Measurements from ENCODE around the gene ATN1.
"Not testable (repeated sequence)": the region's sequence is repeated elsewhere in the genome, so short reads cannot be mapped to it uniquely, and the experiment has no call there.

ATN1 gene

DNA sequence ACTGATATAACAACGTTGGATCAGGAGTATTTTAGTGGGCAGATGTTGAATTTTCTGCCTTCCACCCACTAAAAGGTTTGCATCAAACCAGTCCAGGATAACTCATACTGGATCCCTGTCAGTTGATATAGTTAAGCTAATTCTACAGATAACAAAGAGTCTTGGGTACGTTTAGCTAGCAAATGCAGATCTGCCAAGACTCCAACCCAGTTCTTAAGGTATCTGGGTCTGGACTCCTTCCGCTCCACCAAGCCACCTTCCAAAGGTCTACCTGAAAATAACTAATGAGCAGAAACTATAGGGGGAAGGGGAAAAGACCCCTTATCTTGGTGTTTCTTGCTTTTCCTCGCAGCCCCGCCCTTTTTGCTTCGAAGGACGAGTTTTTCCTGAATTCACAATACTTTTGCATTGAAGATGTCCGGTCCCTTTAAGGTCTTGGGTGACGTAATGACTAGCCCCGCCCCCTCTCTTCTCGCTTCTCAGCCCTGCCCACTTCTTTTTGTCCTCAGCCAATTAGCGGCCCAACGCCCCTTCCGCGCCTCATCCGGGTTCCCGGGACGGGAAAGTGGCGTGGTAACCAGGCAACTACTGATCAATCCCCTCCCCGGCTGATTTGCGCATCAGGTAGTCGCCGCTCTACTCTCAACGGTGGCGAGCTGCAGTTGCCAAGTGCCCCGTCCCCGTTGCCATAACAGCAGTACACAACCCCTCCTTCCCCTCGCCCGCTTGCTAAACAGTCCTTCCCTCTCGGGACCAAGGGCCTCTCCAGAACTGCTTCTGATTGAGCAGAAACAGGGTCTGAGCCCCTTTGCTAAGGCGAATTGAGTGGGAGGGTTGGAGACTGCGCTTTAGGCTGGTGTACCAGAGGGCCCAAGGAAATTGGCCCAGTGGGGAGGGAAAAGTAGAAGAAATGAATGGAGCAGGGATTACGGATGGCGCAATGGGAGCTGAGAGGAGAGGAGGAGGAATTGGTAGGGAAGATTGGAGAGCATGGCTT is 23.2 kb upstream of the ATN1 start, which contains the start of gene LRRC23:
Gene LRRC23 (plus strand): TSS at position 543 of the 997 bp plus-strand sequence. CDS start 812 bp downstream, outside the sequence.
- DNase-seq, result peak; percentile 95

DNA sequence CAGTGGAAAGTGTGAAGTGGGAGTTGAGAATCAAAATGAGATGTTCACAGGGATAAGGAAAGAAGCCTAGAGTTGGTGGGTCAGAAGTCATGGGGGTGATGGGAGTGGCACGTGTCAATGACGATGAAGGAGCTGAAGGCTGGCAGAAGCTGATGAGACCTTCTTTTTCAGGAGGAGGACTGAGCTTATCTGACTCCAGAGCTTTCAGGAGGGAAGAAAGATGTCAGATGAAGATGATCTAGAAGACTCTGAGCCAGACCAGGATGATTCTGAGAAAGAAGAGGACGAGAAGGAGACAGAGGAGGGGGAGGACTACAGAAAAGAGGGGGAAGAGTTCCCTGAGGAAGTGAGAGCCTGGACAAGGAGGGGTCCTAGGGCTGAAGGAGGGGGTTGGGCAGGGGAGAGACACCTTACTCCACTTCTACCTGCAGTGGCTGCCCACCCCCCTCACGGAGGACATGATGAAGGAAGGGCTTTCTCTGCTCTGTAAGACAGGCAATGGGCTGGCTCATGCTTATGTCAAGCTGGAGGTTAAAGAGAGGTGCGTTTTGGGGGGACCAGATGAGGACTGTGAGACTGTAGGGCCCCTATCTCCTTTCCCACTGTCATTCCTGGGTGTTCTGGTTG is 22.2 kb upstream of the ATN1 start:
- DNase-seq, result no peak

DNA sequence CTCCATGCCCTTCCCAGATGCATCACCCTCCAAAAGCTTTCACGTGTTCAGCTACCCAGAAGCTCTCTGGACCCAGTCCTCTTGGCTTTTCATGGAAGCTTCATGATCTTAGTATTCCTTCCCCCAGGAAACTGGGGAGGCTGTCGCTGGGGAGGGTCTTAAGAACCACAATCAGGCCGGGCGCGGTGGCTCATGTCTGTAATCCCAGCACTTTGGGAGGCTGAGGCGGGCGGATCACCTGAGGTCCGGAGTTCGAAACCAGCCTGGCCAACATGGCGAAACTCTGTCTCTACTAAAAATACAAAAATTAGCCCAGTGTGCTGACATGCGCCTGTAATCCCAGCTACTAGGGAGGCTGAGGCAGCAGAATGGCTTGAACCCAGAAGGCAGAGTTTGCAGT is 19.6 kb upstream of the ATN1 start:
- DNase-seq, result not testable (repeated sequence)

DNA sequence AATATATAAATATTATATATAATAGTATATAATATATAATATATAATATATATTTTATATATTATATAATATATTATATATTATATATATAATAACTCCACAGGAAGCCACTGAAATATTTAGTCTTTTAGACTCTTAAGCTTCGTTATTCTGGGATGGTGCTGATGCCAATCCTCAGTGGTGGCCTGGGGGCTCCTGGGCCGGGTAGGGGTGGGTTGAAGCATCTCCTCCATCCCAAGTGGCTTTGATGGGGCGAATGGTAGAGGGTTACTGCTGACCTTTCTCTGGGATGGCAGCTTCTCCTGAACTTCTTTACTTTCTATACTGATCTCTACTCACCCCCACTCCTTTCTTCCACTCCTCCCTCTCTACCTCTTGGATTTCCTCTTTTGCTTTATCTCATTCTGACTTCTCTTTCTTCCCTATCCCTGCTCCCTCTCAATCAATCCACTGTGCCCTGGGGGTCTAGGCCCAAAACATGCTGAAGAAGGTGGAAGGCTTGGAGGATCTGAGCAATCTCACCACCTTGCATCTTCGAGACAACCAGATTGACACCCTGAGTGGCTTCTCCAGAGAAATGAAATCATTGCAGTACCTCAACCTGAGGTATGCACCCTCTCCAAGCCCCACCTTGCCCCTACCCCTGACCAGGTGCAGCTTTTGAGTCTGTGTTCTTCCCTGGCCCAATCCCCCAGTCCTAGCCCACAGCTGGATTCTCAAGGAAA is 18.2 kb upstream of the ATN1 start:
- DNase-seq, result no peak

DNA sequence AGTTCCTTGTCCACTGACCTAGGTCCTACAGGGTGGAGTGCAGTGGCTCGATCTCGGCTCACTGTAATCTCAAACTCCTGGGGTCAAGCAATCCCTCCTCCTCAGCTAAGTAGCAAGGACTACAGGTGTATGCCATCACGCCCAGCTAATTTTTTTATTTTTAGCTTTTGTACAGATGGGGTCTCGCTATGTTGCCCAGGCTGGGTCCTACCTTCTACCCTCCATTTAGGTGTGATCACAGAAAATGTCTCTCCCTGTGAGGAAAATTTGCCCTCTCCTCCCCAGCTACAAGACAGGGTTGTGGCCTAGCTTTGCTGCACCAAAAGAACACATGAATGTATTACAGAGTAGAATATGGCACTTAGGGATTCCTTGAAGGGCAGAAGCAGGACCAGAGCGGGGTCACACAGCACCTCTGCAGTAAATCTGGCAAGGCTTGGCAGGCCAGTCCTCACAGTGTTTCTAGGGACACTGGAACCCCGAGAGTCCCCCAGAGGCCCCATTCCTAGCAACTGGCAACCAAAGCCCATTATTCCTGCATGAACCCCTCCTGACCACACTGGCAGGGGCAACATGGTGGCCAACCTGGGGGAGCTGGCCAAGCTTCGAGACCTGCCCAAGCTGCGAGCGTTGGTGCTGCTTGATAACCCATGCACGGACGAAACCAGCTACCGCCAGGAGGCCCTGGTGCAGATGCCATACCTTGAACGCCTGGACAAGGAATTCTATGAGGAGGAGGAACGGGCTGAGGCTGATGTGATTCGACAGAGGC is 15.4 kb upstream of the ATN1 start:
- DNase-seq, result no peak

DNA sequence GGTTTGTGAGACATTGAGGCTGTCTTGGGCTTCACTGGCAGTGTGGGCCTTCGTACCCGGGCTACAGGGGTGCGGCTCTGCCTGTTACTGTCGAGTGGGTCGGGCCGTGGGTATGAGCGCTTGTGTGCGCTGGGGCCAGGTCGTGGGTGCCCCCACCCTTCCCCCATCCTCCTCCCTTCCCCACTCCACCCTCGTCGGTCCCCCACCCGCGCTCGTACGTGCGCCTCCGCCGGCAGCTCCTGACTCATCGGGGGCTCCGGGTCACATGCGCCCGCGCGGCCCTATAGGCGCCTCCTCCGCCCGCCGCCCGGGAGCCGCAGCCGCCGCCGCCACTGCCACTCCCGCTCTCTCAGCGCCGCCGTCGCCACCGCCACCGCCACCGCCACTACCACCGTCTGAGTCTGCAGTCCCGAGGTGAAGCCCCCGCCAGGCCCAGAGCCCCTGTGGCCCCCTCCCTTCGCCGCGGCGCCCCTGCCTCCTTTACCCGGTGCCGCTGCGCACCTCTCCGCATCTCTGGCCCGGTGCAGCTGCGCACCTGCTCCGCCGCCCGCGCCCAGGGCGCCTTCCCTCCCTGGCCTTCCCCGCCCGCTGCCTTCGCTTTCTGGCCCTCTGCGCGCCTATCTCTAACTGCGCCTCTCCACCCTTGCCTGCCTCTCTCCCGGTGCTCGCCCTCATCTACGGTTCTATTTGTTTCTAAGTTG is 13.4 kb upstream of the ATN1 start, which contains the start of gene ENO2:
Gene ENO2 (plus strand): TSS at position 335 of the 701 bp plus-strand sequence. CDS start 1,253 bp downstream, outside the sequence.
- peak; percentile 75 for DNase-seq

DNA sequence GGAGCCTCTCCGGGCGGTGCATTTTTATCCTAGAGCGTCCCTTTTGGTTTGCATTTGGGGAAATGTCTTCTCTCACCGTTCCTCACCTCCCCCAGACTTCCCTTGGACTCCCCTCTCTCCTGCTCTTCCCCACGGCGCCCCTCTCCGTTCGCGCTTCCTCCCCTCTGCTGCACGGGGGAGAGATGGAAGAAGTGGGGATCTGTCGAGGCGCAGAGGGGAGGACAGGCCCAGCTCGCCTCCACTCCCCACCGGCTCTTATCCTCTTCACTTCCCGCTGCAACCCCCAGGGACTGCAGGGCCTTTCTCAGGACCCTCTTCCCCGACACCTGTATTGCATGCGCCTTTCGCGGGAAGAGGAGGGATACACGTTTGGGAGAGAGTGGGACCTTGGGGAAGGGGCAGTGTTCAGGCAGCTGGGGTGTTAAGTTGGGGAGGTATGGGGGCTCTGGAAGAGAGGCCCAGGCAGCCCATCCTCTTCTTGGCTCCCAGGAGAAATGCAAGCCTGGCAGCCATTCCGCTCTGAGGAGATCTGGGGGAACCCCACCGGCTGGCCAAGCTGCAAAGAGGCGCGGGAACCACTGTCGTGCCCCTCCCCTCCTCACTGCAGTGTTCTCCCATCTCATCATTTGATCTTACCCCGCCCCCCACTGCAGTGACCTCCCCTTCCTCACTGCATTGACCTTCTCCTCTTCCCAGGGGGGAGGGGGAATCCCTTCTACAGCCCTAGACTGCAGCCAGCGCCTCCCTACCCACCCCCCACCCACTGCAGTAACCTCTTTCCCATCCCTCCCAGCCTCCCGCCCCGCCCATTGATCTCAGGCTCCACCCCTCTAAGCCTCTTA is 12.6 kb upstream of the ATN1 start:
- no peak for DNase-seq

DNA sequence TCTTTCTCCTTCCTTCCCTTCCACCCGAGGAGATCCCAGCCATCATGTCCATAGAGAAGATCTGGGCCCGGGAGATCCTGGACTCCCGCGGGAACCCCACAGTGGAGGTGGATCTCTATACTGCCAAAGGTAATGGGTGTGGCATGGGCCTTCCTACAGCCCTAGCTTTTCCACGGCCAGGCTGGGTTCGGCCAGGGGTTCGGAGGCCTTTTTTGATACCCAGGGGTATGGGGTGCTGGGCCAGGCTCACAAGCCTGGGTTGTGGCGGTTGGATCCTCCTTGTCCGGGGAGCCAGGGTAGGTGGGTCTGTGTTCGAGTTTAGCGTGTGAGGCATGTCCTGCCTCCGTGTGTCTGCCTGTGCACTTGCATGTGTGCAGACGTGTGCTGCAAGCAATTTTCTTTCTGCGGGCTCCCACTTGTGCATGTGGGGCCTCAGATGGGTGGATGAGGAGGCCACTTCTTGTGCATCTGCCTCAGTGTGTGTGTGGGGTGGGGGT is 11.9 kb upstream of the ATN1 start:
- DNase-seq, result no peak

DNA sequence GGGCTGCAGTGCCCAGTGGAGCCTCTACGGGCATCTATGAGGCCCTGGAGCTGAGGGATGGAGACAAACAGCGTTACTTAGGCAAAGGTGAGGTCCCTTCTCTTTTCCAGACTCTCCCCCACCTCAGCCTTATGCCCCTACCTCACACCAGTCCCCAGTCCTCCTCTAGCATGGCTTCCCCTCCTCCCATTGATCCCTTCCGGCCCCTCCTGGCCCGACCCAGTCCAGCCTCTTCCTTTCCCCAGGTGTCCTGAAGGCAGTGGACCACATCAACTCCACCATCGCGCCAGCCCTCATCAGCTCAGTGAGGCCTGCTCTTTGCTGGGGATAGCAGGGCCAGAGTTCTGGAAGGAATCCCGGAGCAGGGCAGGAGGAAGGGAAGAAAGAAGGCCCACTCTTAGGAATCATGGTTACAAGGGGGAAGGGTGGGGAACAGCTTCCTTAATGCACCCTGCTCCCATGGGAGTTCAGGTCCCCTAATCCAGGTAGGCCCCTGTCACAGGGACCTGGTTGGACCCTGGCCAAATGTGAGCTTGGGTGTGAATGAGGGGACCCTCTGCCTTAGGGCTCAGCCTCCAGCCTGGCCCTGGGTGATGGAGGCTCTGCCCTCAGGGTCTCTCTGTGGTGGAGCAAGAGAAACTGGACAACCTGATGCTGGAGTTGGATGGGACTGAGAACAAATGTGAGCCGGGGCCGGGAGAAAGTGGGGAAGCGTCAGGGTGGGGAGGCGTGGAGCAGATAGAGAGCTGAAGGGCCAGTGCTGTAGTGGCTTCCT is 11.1 kb upstream of the ATN1 start:
- DNase-seq, result no peak

DNA sequence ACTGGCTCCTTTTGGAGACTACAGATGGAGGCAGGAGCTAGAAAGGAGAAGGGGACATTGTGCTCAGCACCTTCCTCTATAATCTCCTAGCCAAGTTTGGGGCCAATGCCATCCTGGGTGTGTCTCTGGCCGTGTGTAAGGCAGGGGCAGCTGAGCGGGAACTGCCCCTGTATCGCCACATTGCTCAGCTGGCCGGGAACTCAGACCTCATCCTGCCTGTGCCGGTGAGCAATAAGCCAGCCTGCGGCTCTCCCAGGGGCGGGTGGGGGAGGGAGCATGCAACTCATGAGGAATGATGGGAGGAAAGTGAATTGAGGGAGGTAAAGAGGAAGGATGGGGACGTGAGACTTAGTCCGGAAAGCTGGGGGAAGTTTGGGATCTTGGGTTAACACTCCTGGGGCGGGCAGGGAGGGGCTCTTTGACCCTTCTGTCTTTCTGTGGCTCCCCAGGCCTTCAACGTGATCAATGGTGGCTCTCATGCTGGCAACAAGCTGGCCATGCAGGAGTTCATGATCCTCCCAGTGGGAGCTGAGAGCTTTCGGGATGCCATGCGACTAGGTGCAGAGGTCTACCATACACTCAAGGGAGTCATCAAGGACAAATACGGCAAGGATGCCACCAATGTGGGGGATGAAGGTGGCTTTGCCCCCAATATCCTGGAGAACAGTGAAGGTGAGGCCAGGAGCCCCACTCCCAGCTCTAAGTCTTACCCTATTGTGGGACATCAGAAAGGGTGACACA is 10.1 kb upstream of the ATN1 start:
- no peak for DNase-seq

DNA sequence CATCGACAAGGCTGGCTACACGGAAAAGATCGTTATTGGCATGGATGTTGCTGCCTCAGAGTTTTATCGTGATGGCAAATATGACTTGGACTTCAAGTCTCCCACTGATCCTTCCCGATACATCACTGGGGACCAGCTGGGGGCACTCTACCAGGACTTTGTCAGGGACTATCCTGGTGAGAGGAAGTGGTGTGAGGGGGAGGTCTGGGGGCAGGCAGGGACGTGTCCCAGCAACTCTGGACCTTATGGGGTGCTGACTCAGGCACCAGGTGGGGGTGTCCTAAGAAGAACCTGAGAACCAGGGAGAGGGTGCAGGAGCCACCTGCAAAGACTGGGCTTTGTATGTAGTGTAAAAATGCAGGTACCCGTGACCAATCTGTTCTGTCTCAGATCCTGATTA is 8.2 kb upstream of the ATN1 start:
- no peak for DNase-seq

DNA sequence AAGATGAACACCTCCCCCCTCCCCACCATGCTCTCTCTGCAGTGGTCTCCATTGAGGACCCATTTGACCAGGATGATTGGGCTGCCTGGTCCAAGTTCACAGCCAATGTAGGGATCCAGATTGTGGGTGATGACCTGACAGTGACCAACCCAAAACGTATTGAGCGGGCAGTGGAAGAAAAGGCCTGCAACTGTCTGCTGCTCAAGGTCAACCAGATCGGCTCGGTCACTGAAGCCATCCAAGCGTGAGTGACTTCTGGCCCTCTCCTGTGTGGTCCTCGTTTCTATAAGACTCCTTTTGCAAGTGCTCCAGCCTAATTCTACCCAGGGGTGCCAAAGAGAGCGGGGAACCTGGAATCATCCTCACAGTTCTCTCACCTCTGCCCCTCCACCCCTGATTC is 6.2 kb upstream of the ATN1 start:
- no peak for DNase-seq

DNA sequence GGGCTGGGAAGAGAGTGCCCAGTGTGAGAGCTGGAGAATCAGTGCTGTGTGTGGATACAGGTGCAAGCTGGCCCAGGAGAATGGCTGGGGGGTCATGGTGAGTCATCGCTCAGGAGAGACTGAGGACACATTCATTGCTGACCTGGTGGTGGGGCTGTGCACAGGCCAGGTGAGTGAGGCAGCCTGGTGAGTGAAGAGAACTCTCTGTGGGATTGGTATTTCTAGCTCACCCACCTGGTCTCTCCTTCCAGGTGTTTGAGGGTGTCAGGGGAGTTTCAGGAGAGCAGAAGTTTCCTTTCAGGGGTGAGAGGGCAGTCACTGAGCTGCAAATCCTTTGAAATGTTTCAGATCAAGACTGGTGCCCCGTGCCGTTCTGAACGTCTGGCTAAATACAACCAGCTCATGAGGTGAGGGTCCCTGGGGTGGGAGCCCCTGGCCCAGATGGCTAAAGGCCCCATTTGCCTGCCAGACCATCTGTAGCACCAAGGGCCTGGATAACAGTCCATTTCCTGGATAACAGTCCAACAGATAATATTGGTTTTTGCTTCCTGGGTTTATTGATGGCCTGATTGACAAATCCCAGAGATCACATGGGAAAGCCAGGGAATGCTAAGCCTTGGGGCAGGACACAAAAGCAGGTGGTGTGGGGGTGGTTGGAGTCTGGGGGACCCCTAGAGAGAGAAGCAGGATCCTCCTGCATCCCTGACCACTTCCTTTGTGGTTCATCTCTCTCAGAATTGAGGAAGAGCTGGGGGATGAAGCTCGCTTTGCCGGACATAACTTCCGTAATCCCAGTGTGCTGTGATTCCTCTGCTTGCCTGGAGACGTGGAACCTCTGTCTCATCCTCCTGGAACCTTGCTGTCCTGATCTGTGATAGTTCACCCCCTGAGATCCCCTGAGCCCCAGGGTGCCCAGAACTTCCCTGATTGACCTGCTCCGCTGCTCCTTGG is 5.5 kb upstream of the ATN1 start:
- no peak for DNase-seq

DNA sequence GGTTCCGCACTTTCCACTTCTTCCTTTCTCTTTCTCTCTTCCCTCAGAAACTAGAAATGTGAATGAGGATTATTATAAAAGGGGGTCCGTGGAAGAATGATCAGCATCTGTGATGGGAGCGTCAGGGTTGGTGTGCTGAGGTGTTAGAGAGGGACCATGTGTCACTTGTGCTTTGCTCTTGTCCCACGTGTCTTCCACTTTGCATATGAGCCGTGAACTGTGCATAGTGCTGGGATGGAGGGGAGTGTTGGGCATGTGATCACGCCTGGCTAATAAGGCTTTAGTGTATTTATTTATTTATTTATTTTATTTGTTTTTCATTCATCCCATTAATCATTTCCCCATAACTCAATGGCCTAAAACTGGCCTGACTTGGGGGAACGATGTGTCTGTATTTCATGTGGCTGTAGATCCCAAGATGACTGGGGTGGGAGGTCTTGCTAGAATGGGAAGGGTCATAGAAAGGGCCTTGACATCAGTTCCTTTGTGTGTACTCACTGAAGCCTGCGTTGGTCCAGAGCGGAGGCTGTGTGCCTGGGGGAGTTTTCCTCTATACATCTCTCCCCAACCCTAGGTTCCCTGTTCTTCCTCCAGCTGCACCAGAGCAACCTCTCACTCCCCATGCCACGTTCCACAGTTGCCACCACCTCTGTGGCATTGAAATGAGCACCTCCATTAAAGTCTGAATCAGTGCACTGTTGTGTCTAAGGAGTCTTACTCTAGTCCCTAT is 4.6 kb upstream of the ATN1 start:
- no peak for DNase-seq

DNA sequence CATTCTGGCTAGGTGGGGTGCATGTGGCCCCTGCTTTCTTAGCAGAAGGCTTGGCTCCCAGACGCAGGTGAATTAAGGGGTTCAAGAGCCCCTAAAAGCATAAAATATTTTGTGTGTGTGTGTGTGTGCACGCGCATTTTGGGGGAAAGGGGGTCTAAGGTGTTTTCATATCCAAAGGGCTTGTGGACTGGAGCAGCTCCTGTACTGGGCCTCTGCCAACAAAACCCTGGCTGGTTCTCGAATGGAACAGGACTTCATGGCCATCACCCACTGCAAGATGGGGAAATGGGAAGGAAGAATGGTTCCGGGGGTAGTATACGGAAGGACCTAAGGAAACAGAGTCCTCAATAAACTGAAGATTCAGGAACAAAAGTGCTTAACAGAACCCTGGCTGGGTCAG is 3.9 kb upstream of the ATN1 start:
- no peak for DNase-seq

DNA sequence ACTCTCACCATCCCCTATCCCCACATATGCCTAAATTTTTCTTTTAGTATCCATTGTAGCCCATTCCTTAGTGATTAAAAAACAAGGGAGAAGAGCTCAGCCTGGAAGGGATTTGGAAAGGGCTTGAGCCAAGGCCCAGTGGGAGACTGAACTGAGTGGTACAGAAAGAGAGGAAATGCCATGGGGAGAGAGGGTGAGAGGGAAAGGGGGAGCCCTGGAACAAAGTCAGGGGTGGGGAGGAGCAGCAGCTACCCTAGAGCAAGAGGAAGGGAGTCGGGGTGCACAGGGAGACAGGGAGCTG is 2.6 kb upstream of the ATN1 start:
- no peak for DNase-seq

DNA sequence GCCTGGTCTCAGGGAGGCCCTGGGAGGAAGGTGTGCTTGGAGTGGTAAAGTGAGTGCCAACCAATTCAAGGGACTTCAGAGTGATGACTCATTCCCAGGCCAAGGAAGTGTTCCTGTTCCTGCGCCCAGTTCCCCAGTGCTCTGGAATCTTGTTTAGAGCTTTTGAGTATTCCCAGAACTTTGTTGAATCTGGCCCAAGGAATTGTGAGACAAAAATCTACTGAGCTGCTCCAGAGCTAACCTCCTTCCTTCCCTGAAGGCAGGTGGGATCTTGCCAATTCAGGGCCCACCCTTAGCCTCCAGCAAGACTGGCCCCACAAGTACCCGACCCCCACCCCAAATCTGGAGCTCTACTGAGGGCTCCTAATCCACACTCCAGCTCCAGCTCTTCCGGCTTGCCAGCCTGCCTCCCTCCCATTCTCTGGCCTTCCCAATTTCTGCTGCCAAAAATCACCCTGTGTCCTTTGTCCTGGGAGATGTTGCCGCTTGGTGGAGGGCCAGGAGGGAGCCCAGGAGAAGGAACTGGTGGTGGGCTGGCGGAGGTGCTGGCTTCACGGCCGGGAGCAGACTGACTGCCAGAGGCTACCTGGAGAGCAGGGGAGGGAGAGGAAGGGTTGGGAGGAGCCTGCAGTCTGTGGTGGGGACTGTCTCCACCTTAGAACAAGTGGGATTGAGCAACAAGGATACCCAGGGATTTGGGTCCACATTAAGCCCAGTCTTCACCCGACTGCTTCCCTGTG is 2.0 kb upstream of the ATN1 start:
- no peak for DNase-seq

Data from activated T-cell treated with anti-CD3 and anti-CD28 coated beads for 4 hours (primary cell).